Breast epithelium (tissue), 4 donors: ENCODE data around the gene ASTN1. TPM values are rescaled to one million over a fixed set of nuclear protein-coding genes. Genes with fewer than 3 reads are reported as not detected.

Source experiments
- DNase-seq, 2 donors: peaks; one replicate each; pipeline ENCODE4 v3.0.0-alpha.2; 2019; ENCODE audit warnings: low spot score in 2 of 2
- H3K27ac ChIP-seq, 2 donors: fragments of 200-600 bp; sonication (generic) in 1 of 2; one replicate each; pipeline ENCODE4 v1.5.1; 2016 to 2019; ENCODE audit warnings: mild to moderate bottlenecking in 1 of 2
- H3K27me3 ChIP-seq, 2 donors: fragments of 200-600 bp; sonication (generic) in 1 of 2; one replicate each; pipeline versions ENCODE4 v1.5.1 to v1.6.0; 2017 to 2019; ENCODE audit warnings: control low read depth in 1 of 2, mild to moderate bottlenecking in 1 of 2
- H3K36me3 ChIP-seq: fragments of 200-600 bp; one replicate; pipeline ENCODE4 v1.5.1; 2019
- H3K4me1 ChIP-seq, 2 donors: fragments of 200-600 bp; sonication (generic); one replicate each; pipeline ENCODE4 v1.5.1; 2016 to 2019; ENCODE audit warnings: control low read depth in 1 of 2
- H3K4me3 ChIP-seq, 3 donors: fragments of 200-600 bp; sonication (generic); 1 replicate in 2 of 3; 2 replicates in 1 of 3; pipeline ENCODE4 v1.5.1; 2016 to 2019; ENCODE audit warnings: mild to moderate bottlenecking in 3 of 3, moderate library complexity in 2 of 3
- H3K9me3 ChIP-seq, 2 donors: fragments of 200-600 bp; sonication (generic) in 1 of 2; one replicate each; pipeline ENCODE4 v1.5.1; 2016 to 2019; ENCODE audit warnings: control low read depth in 1 of 2
- POLR2A ChIP-seq: fragments of 450-650 bp; IDR thresholded peaks from one replicate; pipeline ENCODE4 v1.6.1; 2016; ENCODE audit warnings: antibody characterized with exemption, mild to moderate bottlenecking, moderate library complexity
- POLR2AphosphoS5 ChIP-seq, 3 donors: sonication (generic); formaldehyde crosslinking; IDR thresholded peaks; one replicate each; pipeline ENCODE4 v1.6.1; 2017; ENCODE audit warnings: antibody characterized with exemption in 3 of 3
- intact Hi-C: fragments of 100-400 bp; cut with DNase I; formaldehyde crosslinking; loops from one replicate; pipeline ENCODE4 v1.15.1; 2023; ENCODE audit warnings: low total_unique reads
- total RNA-seq, 3 donors: library from RNA; depleted of rRNA; stranded (reverse); fragments of >200 nt; gene quantifications; one replicate each; pipeline ENCODE4 v1.1.0, GENCODE V29; 2016
- TF ChIP-seq, protein P1 (sequence below), 3 donors: fragments of 450-650 bp; IDR thresholded peaks; one replicate each; pipeline ENCODE4 v1.5.1; 2016 to 2017; ENCODE audit warnings: antibody characterized with exemption in 3 of 3, mild to moderate bottlenecking in 3 of 3, moderate library complexity in 3 of 3

Gene ASTN1
- total RNA-seq, 3 donors from 2014 or later = 0.16 to 1.5 (median 0.33) TPM

DNA sequence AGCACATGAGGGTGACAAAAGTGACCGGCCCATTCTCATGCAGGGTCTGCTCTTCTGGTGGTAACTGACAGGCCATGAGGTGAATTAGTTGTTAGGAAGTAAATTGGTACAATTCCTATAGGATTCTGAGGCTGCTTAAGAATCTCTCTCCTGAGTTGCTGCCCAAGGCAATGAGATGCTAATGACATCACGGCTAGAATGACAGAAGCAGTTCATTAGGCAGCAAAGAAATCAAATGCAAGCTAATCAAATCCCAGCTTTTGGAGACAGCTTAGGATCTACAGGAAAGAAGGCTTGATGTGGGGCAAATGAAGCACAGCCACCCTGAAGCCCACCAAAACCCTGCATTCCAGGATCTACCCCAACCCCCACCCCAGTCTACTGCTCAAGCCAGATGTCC is 265.2 kb downstream of the ASTN1 start:
- H3K9me3 ChIP-seq = no peaks in the 10 kb centered on the region
- TF ChIP-seq POLR2AphosphoS5 (IDR thresholded peaks at IDR 0.05) = no peak
- TF ChIP-seq, protein P1, sequence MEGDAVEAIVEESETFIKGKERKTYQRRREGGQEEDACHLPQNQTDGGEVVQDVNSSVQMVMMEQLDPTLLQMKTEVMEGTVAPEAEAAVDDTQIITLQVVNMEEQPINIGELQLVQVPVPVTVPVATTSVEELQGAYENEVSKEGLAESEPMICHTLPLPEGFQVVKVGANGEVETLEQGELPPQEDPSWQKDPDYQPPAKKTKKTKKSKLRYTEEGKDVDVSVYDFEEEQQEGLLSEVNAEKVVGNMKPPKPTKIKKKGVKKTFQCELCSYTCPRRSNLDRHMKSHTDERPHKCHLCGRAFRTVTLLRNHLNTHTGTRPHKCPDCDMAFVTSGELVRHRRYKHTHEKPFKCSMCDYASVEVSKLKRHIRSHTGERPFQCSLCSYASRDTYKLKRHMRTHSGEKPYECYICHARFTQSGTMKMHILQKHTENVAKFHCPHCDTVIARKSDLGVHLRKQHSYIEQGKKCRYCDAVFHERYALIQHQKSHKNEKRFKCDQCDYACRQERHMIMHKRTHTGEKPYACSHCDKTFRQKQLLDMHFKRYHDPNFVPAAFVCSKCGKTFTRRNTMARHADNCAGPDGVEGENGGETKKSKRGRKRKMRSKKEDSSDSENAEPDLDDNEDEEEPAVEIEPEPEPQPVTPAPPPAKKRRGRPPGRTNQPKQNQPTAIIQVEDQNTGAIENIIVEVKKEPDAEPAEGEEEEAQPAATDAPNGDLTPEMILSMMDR (IDR thresholded peaks at IDR 0.05) = no peak
- no peak for TF ChIP-seq POLR2A
- intact Hi-C loops = no loop called here

DNA sequence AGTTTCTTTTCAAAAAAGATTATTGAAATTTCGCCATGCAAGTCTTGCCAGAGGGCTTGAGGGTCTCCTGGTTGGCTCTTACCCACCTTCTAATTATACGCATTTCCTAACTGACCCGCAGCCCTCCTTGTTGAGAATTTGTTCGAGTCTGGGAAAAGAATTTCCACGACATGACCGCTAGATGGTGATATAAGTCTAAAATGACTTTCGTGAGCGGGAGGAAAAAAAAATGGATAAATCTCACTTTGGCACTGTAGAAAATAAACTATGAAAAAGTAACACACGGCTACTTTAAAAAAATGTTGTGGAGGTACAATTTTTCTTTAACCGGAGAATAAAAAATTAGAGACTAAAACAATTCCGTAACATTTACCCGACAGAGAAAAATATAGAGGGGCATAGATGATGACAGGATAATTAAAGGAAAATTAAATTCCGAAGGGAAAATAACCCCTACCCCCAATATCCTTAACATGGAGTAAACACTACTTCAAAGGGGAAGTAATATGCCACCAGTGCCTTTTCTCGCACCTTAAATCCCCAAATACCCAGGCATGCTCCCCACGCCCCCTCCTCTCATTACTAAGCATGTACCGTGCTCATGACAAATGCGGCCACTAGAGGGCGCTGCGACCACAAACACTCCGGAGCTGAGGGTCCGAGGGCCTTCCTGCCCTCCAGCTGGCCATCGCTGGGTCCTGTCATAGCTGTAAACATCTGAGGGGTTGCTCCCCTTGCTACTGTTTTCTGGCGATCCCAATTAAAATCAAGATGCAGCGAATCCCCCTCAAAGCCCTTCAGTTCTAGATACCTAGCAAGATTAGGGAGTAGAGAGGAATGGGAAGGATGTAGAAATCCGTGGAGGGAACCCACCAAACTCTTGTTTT is 266.9 kb downstream of the ASTN1 start:
- Histone ChIP-seq H3K9me3 (no peaks in the 10 kb centered on the region), H3K27me3 (peaks cover 0 to 6% of the 10 kb centered on the region in 2 donors), H3K36me3 (no peaks in the 10 kb centered on the region), H3K4me1 (no peaks in the 10 kb centered on the region), H3K27ac (no peak overlapping the region), H3K4me3 (peak overlapping the region in 2 of 3 donors; percentile 26 to 45)
- TF ChIP-seq POLR2A (no peak), POLR2AphosphoS5 (IDR thresholded peaks at IDR 0.05) (no peak)
- TF ChIP-seq, protein P1 (IDR thresholded peaks at IDR 0.05) = peak; percentile 61 to 69 (median 69)
- DNase-seq = peak in 1 of 2 donors; percentile 57
- intact Hi-C loops = no loop called here

More for the DNA sequence above, 265.2 kb downstream of the ASTN1 start:
- peaks cover 0 to 6% of the 10 kb centered on the region in 2 donors for H3K27me3 ChIP-seq
- H3K4me3 ChIP-seq = no peak overlapping the region
- DNase-seq = no peak
- H3K27ac ChIP-seq = no peak overlapping the region
- no peaks in the 10 kb centered on the region for H3K36me3 ChIP-seq
- no peaks in the 10 kb centered on the region for H3K4me1 ChIP-seq

DNA sequence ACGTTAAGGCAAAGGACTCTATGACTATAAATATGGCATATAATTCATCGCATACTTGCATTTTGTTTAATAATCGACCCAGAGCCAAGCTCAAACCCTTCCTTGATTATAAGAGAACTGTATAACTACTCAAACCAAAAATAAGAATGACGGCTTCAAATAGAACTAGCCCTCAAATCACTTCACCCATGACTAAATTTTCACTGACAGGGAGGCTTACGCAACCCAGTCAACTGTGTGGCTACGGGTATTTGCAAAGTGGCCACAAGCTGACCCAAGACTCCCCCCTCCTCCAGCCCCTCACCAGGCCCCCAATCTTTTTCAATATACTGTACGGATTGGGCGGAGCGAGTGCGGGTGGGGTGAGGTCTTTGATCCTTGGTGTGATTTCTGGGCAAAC is 268.3 kb downstream of the ASTN1 start:
- peaks cover 0 to 6% of the 10 kb centered on the region in 2 donors for H3K27me3 ChIP-seq
- H3K36me3 ChIP-seq = no peaks in the 10 kb centered on the region
- no peaks in the 10 kb centered on the region for H3K9me3 ChIP-seq
- TF ChIP-seq POLR2A (no peak), POLR2AphosphoS5 (IDR thresholded peaks at IDR 0.05) (no peak)
- TF ChIP-seq, protein P1 (IDR thresholded peaks at IDR 0.05) = no peak
- no peak for DNase-seq
- H3K27ac ChIP-seq = no peak overlapping the region
- no peaks in the 10 kb centered on the region for H3K4me1 ChIP-seq
- H3K4me3 ChIP-seq = no peak overlapping the region
- intact Hi-C loops = no loop called here

DNA sequence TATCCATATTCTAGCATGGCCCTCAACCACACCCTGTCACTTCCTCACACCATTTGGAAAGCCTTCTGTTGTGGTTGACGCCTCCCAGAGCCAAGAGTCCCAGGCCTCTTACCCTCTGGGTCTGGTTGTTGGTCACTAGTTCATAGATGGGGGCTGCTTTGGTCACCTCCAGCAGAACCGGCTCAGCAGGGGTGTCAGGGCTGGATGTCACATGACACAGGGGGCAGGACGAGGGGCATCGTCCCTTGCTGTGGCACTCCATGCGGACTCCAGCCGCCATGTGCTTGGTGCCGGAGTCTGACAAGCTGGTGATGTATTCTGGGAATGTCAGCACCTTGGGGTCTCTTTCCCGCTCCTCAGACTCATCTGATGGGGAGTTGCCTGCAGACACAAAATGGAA is 270.1 kb downstream of the ASTN1 start:
- H3K27me3 ChIP-seq = peaks cover 0 to 6% of the 10 kb centered on the region in 2 donors
- intact Hi-C loops = no loop called here

More for the DNA sequence above, 270.1 kb downstream of the ASTN1 start:
- TF ChIP-seq POLR2A (no peak), POLR2AphosphoS5 (IDR thresholded peaks at IDR 0.05) (no peak)
- TF ChIP-seq, protein P1 (IDR thresholded peaks at IDR 0.05) = no peak
- no peak for DNase-seq
- Histone ChIP-seq H3K9me3 (no peaks in the 10 kb centered on the region), H3K4me1 (no peaks in the 10 kb centered on the region), H3K4me3 (no peak overlapping the region), H3K36me3 (no peaks in the 10 kb centered on the region), H3K27ac (no peak overlapping the region)
